AG10803 (cell line): ENCODE results near the gene SRD5A1.

ENCODE experiments used
- DNase-seq: peaks from one replicate; pipeline ENCODE4 v3.0.0; 2010; ENCODE audit warnings: low read depth
- H3K4me3 ChIP-seq: 2 replicates; pipeline ENCODE4 v1.5.1; 2011; ENCODE audit warnings: mild to moderate bottlenecking, low read length, control low read depth
- CTCF ChIP-seq: conservative IDR thresholded peaks from 2 replicates; pipeline ENCODE4 v1.5.1; 2011; ENCODE audit warnings: mild to moderate bottlenecking, low read length, control low read depth, inconsistent platforms

Gene SRD5A1

GRCh38 chr5:6590581-6590980, 42.7 kb upstream of the SRD5A1 start:
- TF ChIP-seq CTCF, result no peak
- no peak for DNase-seq
- H3K4me3 ChIP-seq, result no peak overlapping the region

DNA sequence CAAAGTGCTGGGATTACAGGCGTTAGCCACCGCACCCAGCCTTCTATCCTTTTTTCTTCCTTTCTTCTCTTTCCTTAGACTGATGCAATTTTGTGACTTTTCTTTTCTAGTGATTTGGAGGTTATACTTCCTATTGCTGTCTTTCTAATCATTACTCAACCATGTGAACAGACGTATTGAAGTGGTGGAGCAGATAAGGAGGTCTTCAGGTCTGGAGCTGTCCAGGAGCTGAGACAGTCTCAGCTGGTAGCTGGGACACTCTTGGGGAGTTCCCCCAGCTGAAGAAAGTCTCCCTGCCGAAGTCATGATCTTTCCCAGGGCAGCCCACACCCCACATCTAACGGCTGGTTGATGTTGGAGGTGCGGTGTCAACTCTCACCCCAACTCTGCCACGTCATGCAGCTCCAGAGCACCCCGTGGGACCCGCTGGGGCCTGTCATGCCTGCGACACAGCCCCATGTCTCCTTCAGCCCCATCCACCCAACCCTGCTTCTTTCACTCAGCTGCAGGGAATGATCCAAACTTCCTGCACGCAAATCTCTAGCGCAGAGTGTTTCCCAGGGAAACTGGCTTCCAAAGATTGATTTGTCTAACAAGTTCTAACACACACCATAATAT, 41.5 kb upstream of the SRD5A1 start:
- no peak for DNase-seq
- no peak overlapping the region for H3K4me3 ChIP-seq

DNA sequence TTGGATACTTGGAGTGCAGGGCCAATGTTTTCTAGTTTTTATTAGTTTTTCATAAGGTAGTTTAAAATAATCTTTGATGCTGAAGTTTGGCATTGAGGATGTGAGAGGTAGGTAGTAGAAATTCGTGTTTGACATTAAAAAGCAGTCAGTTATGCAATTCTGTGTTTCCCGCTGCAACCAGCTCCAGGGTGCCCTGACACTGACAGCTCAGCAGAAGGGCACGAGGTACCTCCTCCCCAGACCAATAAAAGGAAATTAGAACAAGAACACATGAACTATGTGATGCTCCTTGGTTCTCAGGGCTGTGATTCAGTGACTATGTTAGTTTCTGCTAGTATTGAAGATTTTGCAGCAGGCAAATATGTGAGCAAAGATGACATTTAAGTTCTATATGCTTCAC, 40.6 kb upstream of the SRD5A1 start:
- DNase-seq, result peak; percentile 35
- H3K4me3 ChIP-seq, result no peak overlapping the region
- no peak for TF ChIP-seq CTCF

More for the DNA sequence above, 41.5 kb upstream of the SRD5A1 start:
- TF ChIP-seq CTCF, result no peak

- H3K4me3 ChIP-seq, result no peak overlapping the region
- no peak for DNase-seq
- TF ChIP-seq CTCF, result no peak
Observed at GRCh38 chr5:6593148-6594016, 39.9 kb upstream of the SRD5A1 start.

DNA sequence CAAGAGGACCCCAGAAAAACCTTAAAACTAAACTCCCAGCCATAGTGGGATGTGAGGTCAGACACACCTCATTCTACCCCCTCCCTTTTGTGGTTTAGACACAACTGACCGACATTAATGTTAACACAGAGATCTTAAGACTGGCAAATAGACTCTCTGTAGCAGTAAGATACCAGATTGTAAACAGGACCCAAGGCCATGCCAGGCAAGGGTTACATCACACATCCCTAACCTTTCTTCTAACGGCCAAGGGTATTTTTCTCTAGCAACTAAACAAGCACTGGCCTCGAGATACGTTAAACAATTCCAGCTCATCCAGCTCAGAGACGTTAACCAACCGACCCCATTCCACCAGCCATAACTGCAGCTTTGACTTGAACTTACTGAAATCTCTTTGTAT, 39.2 kb upstream of the SRD5A1 start:
- no peak overlapping the region for H3K4me3 ChIP-seq
- TF ChIP-seq CTCF, result no peak
- no peak for DNase-seq

- TF ChIP-seq CTCF, result no peak
- no peak for DNase-seq
- no peak overlapping the region for H3K4me3 ChIP-seq
Observed at GRCh38 chr5:6595405-6595804, 37.8 kb upstream of the SRD5A1 start.

- DNase-seq, result no peak
- H3K4me3 ChIP-seq, result no peak overlapping the region
- no peak for TF ChIP-seq CTCF
Observed at GRCh38 chr5:6596388-6596787, 36.9 kb upstream of the SRD5A1 start.
